Islet precursor cell (in vitro differentiated cells): ENCODE data around the gene JAK2.
"Not testable (repeated sequence)": the region's sequence is repeated elsewhere in the genome, so short reads cannot be mapped to it uniquely, and the experiment has no call there.

Experiments used
- DNase-seq: peaks from one replicate; pipeline ENCODE4 v3.0.0-alpha.2; 2018

The JAK2 gene

GRCh38 chr9:4982721-4983482, 2.2 kb upstream of the JAK2 start:
- no peak for DNase-seq

DNA sequence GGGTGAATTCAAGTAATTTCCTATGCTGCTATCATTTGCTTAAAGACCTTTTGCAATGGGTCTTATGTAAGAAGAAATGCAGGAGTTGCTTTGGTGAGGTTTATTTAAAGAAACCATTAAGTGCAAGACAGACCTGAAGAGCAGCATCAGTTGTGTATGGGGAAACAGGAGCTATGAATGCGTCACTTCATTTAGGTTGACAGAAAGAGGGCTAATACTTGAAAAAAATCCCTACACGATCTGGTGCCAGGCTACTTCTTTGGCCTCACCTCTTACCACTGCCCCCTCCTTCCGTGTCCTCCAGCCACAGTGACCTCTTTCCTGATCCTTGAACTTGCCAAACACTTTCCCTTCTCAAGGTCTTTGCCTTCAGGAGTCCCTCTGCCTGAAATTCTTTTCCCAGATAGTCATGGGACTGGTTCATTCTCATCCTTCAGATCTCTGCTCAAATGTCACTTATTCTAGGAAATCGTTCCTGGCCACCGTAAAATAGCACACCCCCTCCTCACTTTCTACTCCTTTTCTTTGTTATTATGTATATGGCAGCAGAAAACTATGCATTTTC, 1.4 kb upstream of the JAK2 start:
- DNase-seq = no peak

DNA sequence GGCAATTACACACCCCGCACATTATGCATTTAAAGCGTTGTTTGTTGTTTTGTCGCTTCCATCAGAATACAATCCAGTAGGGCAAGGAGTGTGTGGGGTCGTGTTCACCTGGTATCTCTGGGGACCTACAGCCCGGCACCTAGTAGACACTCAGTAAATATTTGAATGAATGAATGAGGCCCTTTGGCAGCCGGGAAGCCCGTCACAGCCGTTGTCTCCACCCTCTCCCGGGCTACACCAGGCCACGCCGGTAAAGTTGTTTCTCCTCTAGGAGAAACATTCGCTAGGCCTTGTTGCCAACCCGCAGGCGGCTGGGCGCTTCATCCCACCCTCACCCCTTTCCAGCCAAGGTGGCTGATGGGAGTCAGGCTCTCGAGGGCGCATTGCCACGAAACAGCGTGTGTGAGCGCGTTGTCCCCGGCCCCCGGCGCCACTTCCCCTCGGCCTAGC, 876 bp upstream of the JAK2 start:
- no peak for DNase-seq

GRCh38 chr9:4985386-4986266, 554 bp downstream of the JAK2 start:
- DNase-seq = peak; percentile 76

GRCh38 chr9:4986296-4986695, 1.2 kb downstream of the JAK2 start:
- DNase-seq = no peak

DNA sequence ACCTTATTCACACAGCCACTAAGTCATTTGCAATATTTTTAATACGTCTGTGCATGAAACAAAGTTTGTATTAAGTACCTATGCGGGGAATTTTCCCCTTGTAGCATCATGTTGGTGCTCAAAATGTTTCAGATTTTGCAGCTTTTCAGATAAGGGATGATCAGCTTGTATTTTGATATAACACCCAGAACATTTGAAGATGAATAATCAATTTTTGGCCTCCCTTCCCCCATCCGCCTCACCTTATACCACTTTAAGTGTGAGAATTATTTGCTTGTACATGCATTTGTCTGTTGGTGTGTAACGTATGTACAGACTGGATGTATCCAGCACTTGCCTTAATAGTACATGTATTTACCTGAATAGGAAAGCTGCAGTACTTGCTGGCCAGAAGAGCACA, 1.7 kb downstream of the JAK2 start:
- no peak for DNase-seq

- peak; percentile 75 for DNase-seq
Observed at GRCh38 chr9:4987961-4988421, 2.9 kb downstream of the JAK2 start.

DNA sequence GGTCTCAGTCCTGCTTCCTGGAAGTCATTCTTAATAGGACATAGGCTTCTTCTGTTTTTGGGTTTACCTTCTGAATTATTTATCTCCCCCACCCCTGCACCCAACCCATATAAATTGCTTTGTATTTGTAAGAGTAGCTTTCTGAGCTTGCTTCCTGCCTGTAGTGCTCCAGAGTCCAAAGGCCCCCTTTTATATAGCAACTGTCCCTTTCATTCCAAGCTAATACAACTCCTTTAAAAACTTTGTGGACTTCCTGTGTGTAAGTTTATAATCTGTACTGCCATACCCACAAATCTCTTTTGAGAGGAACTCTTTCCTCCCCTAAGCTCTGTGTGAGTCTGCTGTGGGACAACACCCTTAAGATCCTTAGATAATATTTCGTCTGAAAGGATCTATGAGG, 7.8 kb downstream of the JAK2 start:
- DNase-seq = no peak

GRCh38 chr9:4994166-4994890, 9.3 kb downstream of the JAK2 start:
- DNase-seq = no peak

DNA sequence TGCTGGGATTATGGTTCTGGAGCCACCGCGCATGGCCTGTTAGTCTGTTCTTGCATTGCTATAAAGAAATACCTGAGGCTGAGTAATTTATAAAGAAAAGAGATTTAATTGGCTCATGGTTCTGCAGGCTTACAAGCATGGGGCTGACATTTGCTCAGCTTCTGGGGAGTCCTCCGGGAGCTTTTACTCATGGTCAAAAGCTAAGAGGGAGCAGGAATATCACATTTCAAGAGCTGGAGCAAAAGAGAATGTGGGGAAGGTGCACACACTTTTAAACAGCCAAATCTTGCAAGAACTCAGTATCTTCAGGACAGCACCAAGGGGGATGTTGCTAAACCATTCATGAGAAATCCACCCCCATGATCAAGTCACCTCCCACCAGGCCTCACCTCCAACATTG, 12.1 kb downstream of the JAK2 start:
- no peak for DNase-seq

- no peak for DNase-seq
Observed at GRCh38 chr9:4997631-4998030, 12.6 kb downstream of the JAK2 start.

DNA sequence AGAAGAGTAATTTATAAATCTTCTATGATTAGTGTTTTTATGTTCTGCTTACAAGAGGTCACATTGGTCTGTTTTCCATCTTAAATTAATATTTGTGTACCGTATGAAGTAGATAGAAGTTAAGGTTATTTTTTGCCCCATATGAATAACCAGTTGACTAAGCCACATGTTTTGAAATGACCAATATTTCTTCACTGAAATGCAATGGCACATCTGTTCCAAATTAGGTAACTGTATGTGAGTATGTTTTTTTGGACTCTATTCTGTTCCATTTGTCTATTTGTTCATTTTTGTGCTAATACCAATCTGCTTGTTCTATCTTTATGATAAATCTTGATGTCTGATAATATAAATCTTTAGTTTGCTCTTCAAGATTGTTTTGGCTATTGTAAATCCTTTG, 17.7 kb downstream of the JAK2 start:
- DNase-seq = no peak

DNA sequence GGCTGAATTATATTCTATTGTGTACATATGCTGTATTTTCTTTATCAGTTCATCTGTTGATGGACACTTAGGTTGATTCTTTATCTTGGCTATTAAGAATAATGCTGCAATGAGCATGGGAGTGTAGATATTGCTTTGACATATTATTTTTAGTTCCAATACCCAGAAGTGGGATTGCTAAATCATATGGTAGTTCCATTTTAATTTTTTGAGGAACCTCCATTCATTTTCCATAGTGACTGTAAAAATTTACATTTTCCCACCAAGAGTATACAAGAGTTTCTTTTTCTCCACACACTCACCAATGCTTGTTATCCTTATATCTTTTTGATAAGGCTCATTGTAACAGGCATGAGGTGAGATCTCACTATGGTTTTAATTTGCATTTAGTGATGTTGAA, 19.4 kb downstream of the JAK2 start:
- DNase-seq = no peak

DNA sequence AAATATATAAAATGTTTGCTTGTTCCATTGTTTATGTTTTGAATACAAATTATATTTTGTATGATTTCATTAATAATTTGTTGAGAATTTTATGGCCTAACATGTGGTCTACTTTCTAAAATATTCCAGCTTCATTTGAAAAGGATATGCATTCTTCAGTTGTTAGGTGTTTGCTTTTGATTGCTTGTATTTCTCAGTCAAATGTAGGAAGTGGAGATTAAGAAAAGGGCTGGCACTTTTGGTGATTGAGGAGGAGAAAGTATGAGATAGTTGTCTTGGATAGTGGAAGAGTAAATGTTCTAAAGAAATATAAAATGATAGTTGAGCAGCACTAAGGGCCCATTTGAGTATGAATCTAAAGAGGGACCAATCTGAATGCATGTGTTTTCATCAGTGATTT, 23.1 kb downstream of the JAK2 start:
- DNase-seq = no peak

- DNase-seq = no peak
Observed at GRCh38 chr9:5013374-5013773, 28.3 kb downstream of the JAK2 start.

GRCh38 chr9:5015934-5016333, 30.9 kb downstream of the JAK2 start:
- no peak for DNase-seq

- DNase-seq = no peak
Observed at GRCh38 chr9:5025416-5025815, 40.3 kb downstream of the JAK2 start.

DNA sequence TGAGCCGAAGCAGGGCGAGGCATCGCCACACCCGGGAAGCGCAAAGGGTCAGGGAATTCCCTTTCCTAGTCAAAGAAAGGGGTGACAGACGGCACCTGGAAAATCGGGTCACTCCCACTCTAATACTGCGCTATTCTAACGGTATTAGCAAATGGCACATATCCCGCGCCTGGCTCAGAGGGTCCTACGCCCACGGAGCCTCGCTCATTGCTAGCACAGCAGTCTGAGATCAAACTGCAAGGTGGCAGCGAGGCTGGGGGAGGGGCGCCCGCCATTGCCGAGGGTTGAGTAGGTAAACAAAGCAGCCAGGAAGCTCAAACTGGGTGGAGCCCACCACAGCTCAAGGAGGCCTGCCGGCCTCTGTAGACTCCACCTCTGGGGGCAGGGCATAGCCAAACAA, 46.9 kb downstream of the JAK2 start:
- DNase-seq = not testable (repeated sequence)

GRCh38 chr9:5040730-5041389, 55.8 kb downstream of the JAK2 start:
- no peak for DNase-seq

DNA sequence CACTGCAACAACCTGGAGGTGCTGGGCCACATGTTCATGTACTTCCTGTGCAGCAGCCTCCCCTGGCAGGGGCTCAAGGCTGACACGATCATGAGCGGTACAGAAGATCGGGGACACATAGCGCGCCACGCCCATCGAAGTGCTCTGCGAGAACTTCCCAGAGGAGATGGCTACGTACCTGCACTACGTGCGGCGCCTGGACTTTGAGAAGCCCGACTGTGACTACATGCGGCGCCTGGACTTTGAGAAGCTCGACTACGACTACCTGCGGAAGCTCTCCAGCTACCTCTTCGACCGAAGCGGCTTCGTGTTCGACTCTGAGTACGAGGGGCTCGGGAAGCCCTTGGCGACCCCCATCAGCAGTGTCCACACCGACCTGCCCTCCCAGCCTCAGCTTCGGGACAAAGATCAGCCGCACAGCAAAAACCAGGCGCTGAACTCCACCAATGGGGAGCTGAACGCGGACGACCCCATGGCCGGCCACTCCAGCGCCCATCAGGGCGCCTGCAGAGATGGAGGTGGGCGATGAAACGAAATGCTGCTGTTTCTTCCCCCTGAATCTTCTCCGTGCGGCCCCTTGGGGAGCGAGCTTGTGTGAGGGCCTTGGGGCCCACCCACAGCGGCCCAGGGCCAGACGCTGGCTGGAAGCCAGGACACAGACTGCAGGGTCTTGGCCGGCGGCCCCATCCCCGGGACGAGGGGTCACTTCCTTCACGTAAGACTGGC, 56.5 kb downstream of the JAK2 start:
- DNase-seq = no peak

- DNase-seq = no peak
Observed at GRCh38 chr9:5042661-5043178, 57.6 kb downstream of the JAK2 start.

GRCh38 chr9:5043381-5043780, 58.3 kb downstream of the JAK2 start:
- DNase-seq = no peak
